ENCODE measurements around the gene ARFGAP1.

Gene ARFGAP1

GRCh38 chr20:63272105-63273058 is at the start of gene ARFGAP1:
Gene ARFGAP1 (plus strand): TSS chr20:63272813. CDS start chr20:63275581, 2,768 bp downstream.
- Histone ChIP-seq H3K4me3 (peak within 1 kb of the TSS; percentile 92), H3K27ac (no peak within 1 kb of the TSS), H3K9me3 (ENCODE audit: low read depth, low read length) (no peaks in the 10 kb centered on the region), H3K9ac (ENCODE audit: insufficient read length) (peak within 1 kb of the TSS; percentile 93), H3K36me3 (ENCODE audit: insufficient read depth, low read length) (no peaks in the 10 kb centered on the region; the same call in 1 of the 2 replicates)
- DNase-seq (ENCODE audit: low read depth, low spot score), result no peak
- TF ChIP-seq POLR2AphosphoS5 (IDR thresholded peaks at IDR 0.05; ENCODE audit: borderline replicate concordance, low read depth, low read length) (peak; percentile 87), FOXP2 (optimal IDR thresholded peaks at IDR 0.05; ENCODE audit: control extremely low read depth, extremely low read length, insufficient read depth) (peak; percentile 17), EZH2 (IDR thresholded peaks at IDR 0.05) (no peak)

GRCh38 chr20:63223121-63223825 is 49.3 kb upstream of the ARFGAP1 start:
- Histone ChIP-seq H3K4me3 (no peak overlapping the region), H3K27ac (no peak overlapping the region), H3K36me3 (ENCODE audit: insufficient read depth, low read length) (no peaks in the 10 kb centered on the region), H3K9ac (ENCODE audit: insufficient read length) (no peak overlapping the region), H3K9me3 (ENCODE audit: low read depth, low read length) (no peaks in the 10 kb centered on the region)
- DNase-seq (ENCODE audit: low read depth, low spot score), result peak; percentile 3
- TF ChIP-seq FOXP2 (optimal IDR thresholded peaks at IDR 0.05; ENCODE audit: control extremely low read depth, extremely low read length, insufficient read depth) (no peak), POLR2AphosphoS5 (IDR thresholded peaks at IDR 0.05; ENCODE audit: borderline replicate concordance, low read depth, low read length) (no peak), EZH2 (IDR thresholded peaks at IDR 0.05) (no peak)

GRCh38 chr20:63223826-63224207 is 48.8 kb upstream of the ARFGAP1 start:
- TF ChIP-seq POLR2AphosphoS5 (IDR thresholded peaks at IDR 0.05; ENCODE audit: borderline replicate concordance, low read depth, low read length), result no peak
- TF ChIP-seq FOXP2 (optimal IDR thresholded peaks at IDR 0.05; ENCODE audit: control extremely low read depth, extremely low read length, insufficient read depth), result no peak
- TF ChIP-seq EZH2 (IDR thresholded peaks at IDR 0.05), result no peak
- H3K27ac ChIP-seq, result no peak overlapping the region
- H3K9me3 ChIP-seq (ENCODE audit: low read depth, low read length), result no peaks in the 10 kb centered on the region
- H3K4me3 ChIP-seq, result no peak overlapping the region
- DNase-seq (ENCODE audit: low read depth, low spot score), result no peak
- H3K36me3 ChIP-seq (ENCODE audit: insufficient read depth, low read length), result no peaks in the 10 kb centered on the region
- no peak overlapping the region for H3K9ac ChIP-seq (ENCODE audit: insufficient read length)

GRCh38 chr20:63224412-63225081 is 48.1 kb upstream of the ARFGAP1 start:
- DNase-seq (ENCODE audit: low read depth, low spot score), result no peak
- no peaks in the 10 kb centered on the region for H3K9me3 ChIP-seq (ENCODE audit: low read depth, low read length)
- no peak overlapping the region for H3K9ac ChIP-seq (ENCODE audit: insufficient read length)
- no peak overlapping the region for H3K27ac ChIP-seq
- H3K36me3 ChIP-seq (ENCODE audit: insufficient read depth, low read length), result no peaks in the 10 kb centered on the region
- H3K4me3 ChIP-seq, result no peak overlapping the region
- TF ChIP-seq FOXP2 (optimal IDR thresholded peaks at IDR 0.05; ENCODE audit: control extremely low read depth, extremely low read length, insufficient read depth) (no peak), POLR2AphosphoS5 (IDR thresholded peaks at IDR 0.05; ENCODE audit: borderline replicate concordance, low read depth, low read length) (no peak), EZH2 (IDR thresholded peaks at IDR 0.05) (no peak)

GRCh38 chr20:63225082-63225454 is 47.5 kb upstream of the ARFGAP1 start:
- Histone ChIP-seq H3K9me3 (ENCODE audit: low read depth, low read length) (no peaks in the 10 kb centered on the region), H3K36me3 (ENCODE audit: insufficient read depth, low read length) (no peaks in the 10 kb centered on the region), H3K9ac (ENCODE audit: insufficient read length) (no peak overlapping the region), H3K27ac (no peak overlapping the region), H3K4me3 (no peak overlapping the region)
- TF ChIP-seq POLR2AphosphoS5 (IDR thresholded peaks at IDR 0.05; ENCODE audit: borderline replicate concordance, low read depth, low read length), result no peak
- TF ChIP-seq FOXP2 (optimal IDR thresholded peaks at IDR 0.05; ENCODE audit: control extremely low read depth, extremely low read length, insufficient read depth), result no peak
- TF ChIP-seq EZH2 (IDR thresholded peaks at IDR 0.05), result no peak
- DNase-seq (ENCODE audit: low read depth, low spot score), result no peak

GRCh38 chr20:63226042-63226943 is 46.3 kb upstream of the ARFGAP1 start:
- no peak for TF ChIP-seq EZH2 (IDR thresholded peaks at IDR 0.05)
- no peak for TF ChIP-seq FOXP2 (optimal IDR thresholded peaks at IDR 0.05; ENCODE audit: control extremely low read depth, extremely low read length, insufficient read depth)
- DNase-seq (ENCODE audit: low read depth, low spot score), result no peak
- no peak overlapping the region for H3K27ac ChIP-seq
- no peaks in the 10 kb centered on the region for H3K36me3 ChIP-seq (ENCODE audit: insufficient read depth, low read length)
- H3K9me3 ChIP-seq (ENCODE audit: low read depth, low read length), result no peaks in the 10 kb centered on the region
- no peak overlapping the region for H3K9ac ChIP-seq (ENCODE audit: insufficient read length)
- no peak overlapping the region for H3K4me3 ChIP-seq

- H3K27ac ChIP-seq, result no peak overlapping the region
- no peak for DNase-seq (ENCODE audit: low read depth, low spot score)
- H3K4me3 ChIP-seq, result no peak overlapping the region
- no peaks in the 10 kb centered on the region for H3K36me3 ChIP-seq (ENCODE audit: insufficient read depth, low read length)
- no peak for TF ChIP-seq FOXP2 (optimal IDR thresholded peaks at IDR 0.05; ENCODE audit: control extremely low read depth, extremely low read length, insufficient read depth)
- TF ChIP-seq EZH2 (IDR thresholded peaks at IDR 0.05), result no peak
- no peak for TF ChIP-seq POLR2AphosphoS5 (IDR thresholded peaks at IDR 0.05; ENCODE audit: borderline replicate concordance, low read depth, low read length)
- no peak overlapping the region for H3K9ac ChIP-seq (ENCODE audit: insufficient read length)
- no peaks in the 10 kb centered on the region for H3K9me3 ChIP-seq (ENCODE audit: low read depth, low read length)
These were observed 45.4 kb upstream of the ARFGAP1 start for GRCh38 chr20:63227260-63227659.
